Anterior cingulate cortex (tissue), 58 donors: ENCODE data around the gene DLG4.
A peak's percentile ranks its signal among the peaks of the same experiment; 100 is the strongest.
"Not testable (repeated sequence)": the region's sequence is repeated elsewhere in the genome, so short reads cannot be mapped to it uniquely, and the experiment has no call there.

Source experiments
- DNase-seq, 58 donors: peaks; one replicate each; lab custom pipeline; 2025; lab: John Stamatoyannopoulos, UW

DLG4 gene

DNA sequence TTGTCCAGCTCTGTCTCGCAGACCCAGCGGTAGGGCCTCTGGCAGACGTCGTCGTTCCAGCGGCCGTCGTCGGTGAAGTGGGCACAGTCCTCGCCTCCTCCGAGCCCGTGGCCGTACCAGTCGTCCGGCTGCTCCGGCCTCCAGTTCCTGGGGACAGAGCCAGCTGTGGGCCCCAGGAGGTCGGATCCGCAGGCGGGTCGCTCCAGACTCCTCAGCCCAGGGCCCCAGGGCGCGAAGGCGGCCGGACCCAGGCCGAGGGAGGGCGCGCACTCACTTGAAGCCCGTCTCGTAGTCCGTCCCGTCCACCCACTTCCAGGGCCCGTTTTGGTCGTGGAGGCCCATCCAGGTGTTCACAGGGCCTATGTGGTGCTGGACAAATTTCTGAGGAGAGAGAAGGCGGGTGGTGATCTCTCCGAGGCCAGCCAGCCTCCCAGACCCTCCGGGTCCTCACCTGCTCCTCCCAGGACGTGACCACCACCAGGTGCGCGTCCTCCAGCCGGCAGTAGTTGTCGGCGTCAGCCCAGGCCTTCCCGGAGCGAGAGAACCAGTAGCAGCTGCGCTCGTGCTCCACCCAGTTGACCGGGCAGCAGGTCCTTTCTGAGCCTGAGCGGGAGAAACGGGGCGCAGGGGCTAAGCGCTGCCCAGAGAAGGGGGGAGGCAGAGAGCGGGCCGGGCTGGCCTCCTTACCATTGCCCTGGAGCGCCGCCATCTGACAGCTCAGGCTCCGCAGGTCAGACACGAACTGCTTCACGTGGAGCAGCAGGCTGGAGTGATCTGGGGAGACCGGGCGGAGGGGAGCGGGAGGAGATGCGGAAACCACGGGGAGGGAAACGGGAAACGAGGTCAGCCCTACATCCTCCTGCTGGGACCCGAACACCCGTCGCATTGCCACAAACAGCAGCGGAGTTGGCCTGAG is 45.7 kb downstream of the DLG4 start:
- peak in 14 of 58 donors; percentile 14 to 63 (median 30) for DNase-seq

- DNase-seq = not testable (repeated sequence)
These were observed 47.0 kb downstream of the DLG4 start for GRCh38 chr17:7172522-7173191.

DNA sequence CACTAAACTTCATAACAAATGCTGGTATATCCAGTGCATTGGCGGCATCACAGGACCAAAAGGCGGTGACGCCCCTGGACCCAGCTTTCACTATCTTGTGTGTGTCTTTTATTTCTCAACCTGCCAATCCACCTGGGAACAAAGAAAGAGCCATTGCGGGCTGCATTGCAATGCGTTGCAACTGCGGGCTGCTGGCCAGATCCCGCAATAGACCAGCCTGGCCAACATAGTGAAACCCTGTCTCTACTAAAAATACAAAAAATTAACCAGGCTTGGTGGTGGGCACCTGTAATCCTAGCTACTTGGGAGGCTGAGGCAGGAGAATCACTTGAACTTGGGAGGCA is 50.1 kb downstream of the DLG4 start:
- not testable (repeated sequence) for DNase-seq

GRCh38 chr17:7168841-7169564 is 50.6 kb downstream of the DLG4 start:
- not testable (repeated sequence) for DNase-seq

DNA sequence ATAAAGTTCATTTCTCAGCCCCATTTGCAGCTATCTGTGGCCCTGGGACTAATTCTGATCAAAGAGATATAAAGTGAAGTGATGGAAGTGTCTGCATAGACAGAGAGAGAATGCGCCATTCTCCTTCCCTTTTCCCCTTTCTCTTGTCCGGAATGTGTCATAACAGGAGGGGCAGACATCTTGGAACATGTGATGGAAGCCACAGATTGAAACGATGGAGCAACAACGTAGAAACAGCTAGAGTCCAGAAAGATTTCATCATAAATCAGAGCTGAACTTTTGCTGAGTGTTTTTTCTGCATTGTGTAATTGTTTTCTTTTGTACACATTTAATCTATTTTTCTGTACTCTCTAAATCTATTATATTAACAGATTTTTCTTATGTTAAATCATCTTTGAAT is 51.8 kb downstream of the DLG4 start:
- DNase-seq = no peak

DNA sequence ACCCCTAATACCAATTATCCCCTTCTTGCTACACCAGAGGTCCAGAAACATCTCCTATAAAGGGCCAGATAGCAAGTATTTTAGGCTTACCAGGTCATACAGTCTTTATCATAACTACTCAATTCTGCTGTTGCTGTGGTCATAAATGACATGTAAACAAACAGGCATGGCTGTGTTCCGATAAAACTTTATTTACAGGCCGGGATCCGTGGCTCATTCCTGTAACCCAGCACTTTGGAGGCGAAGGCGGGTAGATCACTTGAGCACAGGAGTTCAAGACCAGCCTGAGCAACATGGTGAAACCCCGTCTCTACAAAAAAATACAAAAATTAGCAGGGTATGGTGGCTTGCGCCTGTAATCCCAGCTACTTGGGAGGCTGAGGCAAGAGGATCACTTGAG is 52.8 kb downstream of the DLG4 start:
- no peak for DNase-seq

DNA sequence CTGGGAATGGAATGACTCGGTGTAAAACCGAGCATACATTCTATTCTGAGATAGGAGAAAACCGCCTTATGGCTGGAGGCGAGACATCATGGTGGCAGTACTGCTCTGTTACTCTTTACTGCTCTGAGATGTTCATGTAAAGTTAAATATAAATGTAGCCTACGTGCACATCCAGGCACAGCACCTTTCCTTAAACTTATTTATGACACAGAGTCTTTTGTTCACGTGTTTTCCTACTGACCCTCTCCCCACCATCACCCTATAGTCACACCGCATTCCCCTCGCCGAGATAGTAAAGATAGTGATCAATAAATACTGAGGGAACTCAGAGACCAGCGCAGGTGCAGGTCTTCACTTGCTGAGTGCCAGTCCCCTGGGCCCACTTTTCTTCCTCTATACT is 60.1 kb downstream of the DLG4 start:
- not testable (repeated sequence) for DNase-seq

- DNase-seq = not testable (repeated sequence)
These were observed 61.2 kb downstream of the DLG4 start for GRCh38 chr17:7158424-7158823.

GRCh38 chr17:7156342-7156940 is 63.2 kb downstream of the DLG4 start:
- no peak for DNase-seq

GRCh38 chr17:7147772-7148171 is 71.9 kb downstream of the DLG4 start:
- no peak for DNase-seq

DNA sequence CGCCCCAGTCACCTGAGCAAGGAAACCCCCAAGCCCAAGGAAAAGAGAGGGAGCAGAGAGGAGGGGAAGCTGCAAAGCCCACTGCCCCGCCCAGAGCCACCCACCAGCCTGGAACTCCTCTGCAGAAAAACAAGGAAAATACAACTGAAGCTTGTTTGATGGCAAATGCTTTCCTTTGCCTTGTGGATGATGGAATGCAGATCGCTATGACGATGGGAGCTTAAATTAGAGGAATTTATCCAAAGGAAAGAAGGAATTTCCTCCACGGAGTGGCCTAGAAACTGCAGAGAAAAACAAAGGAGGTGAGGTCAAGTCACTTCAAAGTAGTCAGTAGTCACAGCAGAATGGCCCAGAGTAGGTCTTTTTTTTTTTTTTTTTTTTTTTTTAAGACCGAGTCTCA is 73.5 kb downstream of the DLG4 start:
- no peak for DNase-seq

DNA sequence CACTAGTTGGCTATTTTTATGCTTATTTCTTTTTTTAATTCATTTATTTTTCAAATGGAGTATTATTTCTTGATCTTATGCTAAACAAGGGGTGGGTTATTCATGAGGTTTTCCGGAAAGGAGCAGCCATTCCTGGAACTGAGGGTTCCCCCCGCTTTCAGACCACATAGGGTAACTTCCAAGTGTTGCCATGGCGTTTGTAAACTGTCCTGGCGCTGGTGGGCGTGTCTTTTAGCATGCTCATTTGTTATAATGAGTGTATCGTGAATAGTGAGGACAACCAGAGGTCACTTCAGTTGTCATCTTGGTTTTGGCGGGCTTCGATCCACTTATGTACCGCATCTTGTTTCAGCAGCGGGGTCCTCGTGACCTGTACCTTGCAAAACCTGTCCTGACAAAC is 75.4 kb downstream of the DLG4 start:
- no peak for DNase-seq

DNA sequence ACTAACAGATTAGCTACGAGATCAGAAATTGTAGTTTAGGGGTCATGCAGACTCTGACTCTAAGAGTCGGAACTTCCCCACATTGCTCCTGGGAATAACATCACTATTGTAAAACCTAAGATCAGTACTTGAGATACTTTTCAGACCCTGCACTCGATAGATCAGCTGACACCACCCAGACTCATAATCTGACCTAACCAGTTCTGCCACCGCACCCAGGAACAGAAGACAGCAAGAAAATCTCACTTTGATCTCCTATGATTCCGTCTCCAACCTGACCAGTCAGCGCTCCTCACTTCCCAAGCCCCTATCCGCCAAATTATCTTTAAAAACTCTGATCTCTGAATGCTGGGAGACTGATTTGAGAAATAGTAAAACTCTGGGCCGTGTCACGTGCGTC is 77.8 kb downstream of the DLG4 start:
- DNase-seq = no peak

DNA sequence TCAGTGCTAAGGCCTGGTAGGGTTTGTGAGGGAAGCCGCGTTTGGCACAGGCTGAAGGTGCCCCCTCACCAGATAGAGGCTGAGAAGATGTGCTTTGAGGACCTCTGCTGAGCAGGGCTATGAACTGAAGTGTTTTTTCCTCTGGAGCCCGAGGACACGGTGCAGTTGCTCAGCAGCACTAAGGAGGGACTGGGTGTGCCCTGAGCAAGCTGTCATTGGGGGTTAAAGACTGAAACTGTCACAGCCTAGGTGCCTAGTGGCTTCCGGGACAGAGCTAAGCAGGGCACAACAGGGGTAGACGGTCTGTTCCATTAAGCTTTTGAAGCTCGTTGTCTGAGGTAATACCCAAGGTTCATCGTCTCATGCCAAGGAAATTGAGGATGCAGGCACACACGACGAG is 80.2 kb downstream of the DLG4 start:
- DNase-seq = no peak

GRCh38 chr17:7138800-7139381 is 80.7 kb downstream of the DLG4 start:
- no peak for DNase-seq

DNA sequence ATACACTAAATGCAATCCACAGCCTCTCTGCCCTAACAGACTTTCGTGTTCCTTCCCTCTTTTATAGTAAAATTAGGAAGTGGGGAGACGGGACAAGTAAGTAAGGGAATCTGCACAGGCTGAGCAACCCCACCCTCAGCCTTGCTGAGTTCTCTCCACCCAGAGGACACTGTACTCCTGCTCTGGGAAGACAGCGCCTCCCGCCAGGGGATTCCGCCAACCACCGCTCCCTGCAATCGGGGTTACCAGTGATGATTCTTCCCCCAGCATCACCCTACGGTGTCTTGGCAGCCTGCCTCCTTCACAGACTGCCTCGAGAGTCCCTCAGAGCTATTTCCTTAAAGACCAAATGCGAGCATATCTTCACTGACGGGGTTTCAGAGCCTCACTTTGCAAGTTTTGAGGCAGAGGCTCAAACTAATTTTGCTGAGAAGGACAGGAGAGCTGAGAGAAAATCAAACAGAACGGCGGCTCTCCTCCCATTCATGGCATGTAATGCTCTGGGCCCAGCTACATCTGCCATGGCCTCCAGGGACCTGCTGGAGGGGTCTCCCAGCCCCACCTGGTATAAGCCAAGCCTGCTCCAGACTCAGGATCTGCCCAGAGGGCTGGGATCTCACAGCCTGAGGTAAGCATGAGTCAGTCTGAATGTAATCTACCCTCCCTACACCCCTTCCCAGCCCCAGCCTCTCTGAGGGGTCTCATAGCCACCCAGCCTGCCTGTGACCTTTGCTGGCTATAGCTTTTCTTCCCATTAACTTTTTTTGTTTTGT is 82.3 kb downstream of the DLG4 start:
- DNase-seq = no peak
